Measurements from ENCODE around the gene ADAM12. TPM values are rescaled to one million over a fixed set of nuclear protein-coding genes. Genes with fewer than 3 reads are reported as not detected.

The ADAM12 gene
- total and polyA plus RNA-seq, 10 of the 15 experiments (the other 5 are each of a cell fraction or from before 2014, with no cell fraction given) = under 0.01 to 0.62 (median 0.04) TPM; not detected in 5

DNA sequence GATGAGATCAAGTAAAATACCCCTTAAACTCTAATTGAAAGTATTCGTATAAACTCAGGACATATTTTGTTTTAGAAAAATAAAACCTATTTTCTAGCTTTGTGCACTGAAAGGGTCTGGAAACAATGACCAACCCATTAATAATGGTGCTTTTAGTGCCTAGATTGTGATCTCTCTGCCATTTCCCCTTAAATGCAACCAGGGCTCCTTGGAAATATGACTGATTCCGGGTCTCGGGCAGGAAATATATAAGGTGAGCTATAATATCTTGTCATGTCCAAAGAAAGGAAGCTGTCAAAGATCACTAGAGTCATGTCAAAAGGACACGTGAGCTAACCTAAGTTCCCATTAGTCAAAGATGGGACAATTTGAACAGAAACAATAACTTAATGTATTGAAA, 12.4 kb upstream of the ADAM12 start:
- no peaks in the 10 kb centered on the region for H4K20me1 ChIP-seq (ENCODE audit: control insufficient read depth, insufficient read depth)
- H3K79me2 ChIP-seq (ENCODE audit: control insufficient read depth, insufficient read depth, low read length) = no peaks in the 10 kb centered on the region
- no peaks in the 10 kb centered on the region for H3K36me3 ChIP-seq (ENCODE audit: control insufficient read depth in 2 of 2, insufficient read depth in 2 of 2, low read length in 1 of 2)
- CTCF ChIA-PET = no interaction called here
- in situ Hi-C loops (cut with MboI) (no loop called here), intact Hi-C loops (cut with micrococcal nuclease; ENCODE audit: unreplicated experiment) (no loop called here)
- H3K9ac ChIP-seq (ENCODE audit: control insufficient read depth, insufficient read depth, low read length) = no peak overlapping the region
- no TSS peak for BruUV-seq (replicated peaks)
- DNase-seq (ENCODE audit: low read depth, low spot score) = no peak
- no peak overlapping the region for H3K27ac ChIP-seq (ENCODE audit: control insufficient read depth, insufficient read depth)
- H3K9me3 ChIP-seq (replicated peaks; ENCODE audit: control insufficient read depth, insufficient read depth, low read length) = no peaks in the 10 kb centered on the region
- WGBS (ENCODE audit: insufficient coverage, insufficient replicate concordance, low lambda C conversion rate, missing lambda C conversion rate) = 46% methylated on average over 4 of the region's 4 CpGs
- POLR2A ChIA-PET = no interaction called here
- H3K4me3 ChIP-seq = no peak overlapping the region
- no peak overlapping the region for H3K4me2 ChIP-seq (ENCODE audit: control insufficient read depth, insufficient read depth)
- H2AFZ ChIP-seq (ENCODE audit: control insufficient read depth, low read depth, low read length) = no peak overlapping the region
- no peak for FAIRE-seq
- SMC1A ChIA-PET (ENCODE audit: uncharacterized antibody, unreplicated experiment) = no interaction called here
- RAD21 ChIA-PET (ENCODE audit: unreplicated experiment) = no interaction called here
- no peaks in the 10 kb centered on the region for H3K4me1 ChIP-seq (ENCODE audit: control insufficient read depth, insufficient read depth, low read length)
- no peaks in the 10 kb centered on the region for H3K27me3 ChIP-seq (replicated peaks in 1 of 2; ENCODE audit: control insufficient read depth in 2 of 2, insufficient read depth in 2 of 2, low read length in 1 of 2)
- no peak for ATAC-seq
- TF ChIP-seq DPF2 (IDR thresholded peaks at IDR 0.05) (no peak), ZNF24 (IDR thresholded peaks at IDR 0.05) (no peak), TAF1 (IDR thresholded peaks at IDR 0.05; ENCODE audit: borderline replicate concordance, low read depth, low read length) (no peak), ZNF274 (IDR thresholded peaks at IDR 0.05; ENCODE audit: insufficient read depth, insufficient read length) (no peak), SMARCA5 (IDR thresholded peaks at IDR 0.05) (no peak), SUPT20H (IDR thresholded peaks at IDR 0.05; ENCODE audit: borderline replicate concordance, control insufficient read depth, low read depth, low read length) (no peak), TCF3 (IDR thresholded peaks at IDR 0.05; ENCODE audit: borderline replicate concordance, insufficient read depth, low read depth, low read length) (no peak), KAT2A (conservative IDR thresholded peaks at IDR 0.05; ENCODE audit: control insufficient read depth, low read depth, low read length) (no peak), IRF4 (IDR thresholded peaks at IDR 0.05; ENCODE audit: low read depth, low read length) (no peak), NRF1 (conservative IDR thresholded peaks at IDR 0.05; ENCODE audit: low read depth, low read length) (no peak)
- TF ChIP-seq, protein P1, sequence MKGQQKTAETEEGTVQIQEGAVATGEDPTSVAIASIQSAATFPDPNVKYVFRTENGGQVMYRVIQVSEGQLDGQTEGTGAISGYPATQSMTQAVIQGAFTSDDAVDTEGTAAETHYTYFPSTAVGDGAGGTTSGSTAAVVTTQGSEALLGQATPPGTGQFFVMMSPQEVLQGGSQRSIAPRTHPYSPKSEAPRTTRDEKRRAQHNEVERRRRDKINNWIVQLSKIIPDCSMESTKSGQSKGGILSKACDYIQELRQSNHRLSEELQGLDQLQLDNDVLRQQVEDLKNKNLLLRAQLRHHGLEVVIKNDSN (IDR thresholded peaks at IDR 0.05; ENCODE audit: borderline replicate concordance, extremely low read length, insufficient read depth, low read depth, low read length) = no peak
- TF ChIP-seq, protein P2, sequence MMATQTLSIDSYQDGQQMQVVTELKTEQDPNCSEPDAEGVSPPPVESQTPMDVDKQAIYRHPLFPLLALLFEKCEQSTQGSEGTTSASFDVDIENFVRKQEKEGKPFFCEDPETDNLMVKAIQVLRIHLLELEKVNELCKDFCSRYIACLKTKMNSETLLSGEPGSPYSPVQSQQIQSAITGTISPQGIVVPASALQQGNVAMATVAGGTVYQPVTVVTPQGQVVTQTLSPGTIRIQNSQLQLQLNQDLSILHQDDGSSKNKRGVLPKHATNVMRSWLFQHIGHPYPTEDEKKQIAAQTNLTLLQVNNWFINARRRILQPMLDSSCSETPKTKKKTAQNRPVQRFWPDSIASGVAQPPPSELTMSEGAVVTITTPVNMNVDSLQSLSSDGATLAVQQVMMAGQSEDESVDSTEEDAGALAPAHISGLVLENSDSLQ (IDR thresholded peaks at IDR 0.05) = no peak
- TF ChIP-seq, protein P3, sequence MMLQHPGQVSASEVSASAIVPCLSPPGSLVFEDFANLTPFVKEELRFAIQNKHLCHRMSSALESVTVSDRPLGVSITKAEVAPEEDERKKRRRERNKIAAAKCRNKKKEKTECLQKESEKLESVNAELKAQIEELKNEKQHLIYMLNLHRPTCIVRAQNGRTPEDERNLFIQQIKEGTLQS (IDR thresholded peaks at IDR 0.05; ENCODE audit: borderline replicate concordance, extremely low read depth, low read depth, low read length) = no peak
- TF ChIP-seq, protein P4, sequence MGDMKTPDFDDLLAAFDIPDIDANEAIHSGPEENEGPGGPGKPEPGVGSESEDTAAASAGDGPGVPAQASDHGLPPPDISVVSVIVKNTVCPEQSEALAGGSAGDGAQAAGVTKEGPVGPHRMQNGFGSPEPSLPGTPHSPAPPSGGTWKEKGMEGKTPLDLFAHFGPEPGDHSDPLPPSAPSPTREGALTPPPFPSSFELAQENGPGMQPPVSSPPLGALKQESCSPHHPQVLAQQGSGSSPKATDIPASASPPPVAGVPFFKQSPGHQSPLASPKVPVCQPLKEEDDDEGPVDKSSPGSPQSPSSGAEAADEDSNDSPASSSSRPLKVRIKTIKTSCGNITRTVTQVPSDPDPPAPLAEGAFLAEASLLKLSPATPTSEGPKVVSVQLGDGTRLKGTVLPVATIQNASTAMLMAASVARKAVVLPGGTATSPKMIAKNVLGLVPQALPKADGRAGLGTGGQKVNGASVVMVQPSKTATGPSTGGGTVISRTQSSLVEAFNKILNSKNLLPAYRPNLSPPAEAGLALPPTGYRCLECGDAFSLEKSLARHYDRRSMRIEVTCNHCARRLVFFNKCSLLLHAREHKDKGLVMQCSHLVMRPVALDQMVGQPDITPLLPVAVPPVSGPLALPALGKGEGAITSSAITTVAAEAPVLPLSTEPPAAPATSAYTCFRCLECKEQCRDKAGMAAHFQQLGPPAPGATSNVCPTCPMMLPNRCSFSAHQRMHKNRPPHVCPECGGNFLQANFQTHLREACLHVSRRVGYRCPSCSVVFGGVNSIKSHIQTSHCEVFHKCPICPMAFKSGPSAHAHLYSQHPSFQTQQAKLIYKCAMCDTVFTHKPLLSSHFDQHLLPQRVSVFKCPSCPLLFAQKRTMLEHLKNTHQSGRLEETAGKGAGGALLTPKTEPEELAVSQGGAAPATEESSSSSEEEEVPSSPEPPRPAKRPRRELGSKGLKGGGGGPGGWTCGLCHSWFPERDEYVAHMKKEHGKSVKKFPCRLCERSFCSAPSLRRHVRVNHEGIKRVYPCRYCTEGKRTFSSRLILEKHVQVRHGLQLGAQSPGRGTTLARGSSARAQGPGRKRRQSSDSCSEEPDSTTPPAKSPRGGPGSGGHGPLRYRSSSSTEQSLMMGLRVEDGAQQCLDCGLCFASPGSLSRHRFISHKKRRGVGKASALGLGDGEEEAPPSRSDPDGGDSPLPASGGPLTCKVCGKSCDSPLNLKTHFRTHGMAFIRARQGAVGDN (IDR thresholded peaks at IDR 0.05) = no peak

Data from GM12878 (cell line).